ENCODE data around the gene FAM151A.

FAM151A gene

DNA sequence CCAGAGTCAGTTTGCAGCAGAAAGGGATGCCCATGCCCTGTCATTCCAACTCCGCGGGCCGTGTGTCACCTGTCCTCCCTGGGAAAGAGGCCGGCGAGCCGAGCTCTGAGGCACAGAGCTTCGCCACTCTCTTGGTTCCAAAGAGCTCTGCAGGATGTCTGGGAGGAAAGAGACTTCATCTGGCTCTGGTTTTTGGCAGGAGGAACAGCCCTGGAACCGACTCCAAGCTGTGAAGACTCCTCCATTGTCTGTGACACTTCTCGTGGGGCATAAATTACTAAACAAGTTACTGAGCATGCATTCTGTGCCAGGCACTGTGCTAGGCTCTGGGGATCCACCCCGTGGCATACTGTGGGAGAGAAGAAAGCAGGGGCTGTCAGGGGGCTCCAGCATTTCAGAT lies 3.9 kb upstream of the FAM151A start:
- no peak for DNase-seq (ENCODE audit: extremely low read depth, low read depth)
- TF ChIP-seq, protein P1, sequence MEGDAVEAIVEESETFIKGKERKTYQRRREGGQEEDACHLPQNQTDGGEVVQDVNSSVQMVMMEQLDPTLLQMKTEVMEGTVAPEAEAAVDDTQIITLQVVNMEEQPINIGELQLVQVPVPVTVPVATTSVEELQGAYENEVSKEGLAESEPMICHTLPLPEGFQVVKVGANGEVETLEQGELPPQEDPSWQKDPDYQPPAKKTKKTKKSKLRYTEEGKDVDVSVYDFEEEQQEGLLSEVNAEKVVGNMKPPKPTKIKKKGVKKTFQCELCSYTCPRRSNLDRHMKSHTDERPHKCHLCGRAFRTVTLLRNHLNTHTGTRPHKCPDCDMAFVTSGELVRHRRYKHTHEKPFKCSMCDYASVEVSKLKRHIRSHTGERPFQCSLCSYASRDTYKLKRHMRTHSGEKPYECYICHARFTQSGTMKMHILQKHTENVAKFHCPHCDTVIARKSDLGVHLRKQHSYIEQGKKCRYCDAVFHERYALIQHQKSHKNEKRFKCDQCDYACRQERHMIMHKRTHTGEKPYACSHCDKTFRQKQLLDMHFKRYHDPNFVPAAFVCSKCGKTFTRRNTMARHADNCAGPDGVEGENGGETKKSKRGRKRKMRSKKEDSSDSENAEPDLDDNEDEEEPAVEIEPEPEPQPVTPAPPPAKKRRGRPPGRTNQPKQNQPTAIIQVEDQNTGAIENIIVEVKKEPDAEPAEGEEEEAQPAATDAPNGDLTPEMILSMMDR (IDR thresholded peaks at IDR 0.05; ENCODE audit: low read depth, low read length), result no peak

DNA sequence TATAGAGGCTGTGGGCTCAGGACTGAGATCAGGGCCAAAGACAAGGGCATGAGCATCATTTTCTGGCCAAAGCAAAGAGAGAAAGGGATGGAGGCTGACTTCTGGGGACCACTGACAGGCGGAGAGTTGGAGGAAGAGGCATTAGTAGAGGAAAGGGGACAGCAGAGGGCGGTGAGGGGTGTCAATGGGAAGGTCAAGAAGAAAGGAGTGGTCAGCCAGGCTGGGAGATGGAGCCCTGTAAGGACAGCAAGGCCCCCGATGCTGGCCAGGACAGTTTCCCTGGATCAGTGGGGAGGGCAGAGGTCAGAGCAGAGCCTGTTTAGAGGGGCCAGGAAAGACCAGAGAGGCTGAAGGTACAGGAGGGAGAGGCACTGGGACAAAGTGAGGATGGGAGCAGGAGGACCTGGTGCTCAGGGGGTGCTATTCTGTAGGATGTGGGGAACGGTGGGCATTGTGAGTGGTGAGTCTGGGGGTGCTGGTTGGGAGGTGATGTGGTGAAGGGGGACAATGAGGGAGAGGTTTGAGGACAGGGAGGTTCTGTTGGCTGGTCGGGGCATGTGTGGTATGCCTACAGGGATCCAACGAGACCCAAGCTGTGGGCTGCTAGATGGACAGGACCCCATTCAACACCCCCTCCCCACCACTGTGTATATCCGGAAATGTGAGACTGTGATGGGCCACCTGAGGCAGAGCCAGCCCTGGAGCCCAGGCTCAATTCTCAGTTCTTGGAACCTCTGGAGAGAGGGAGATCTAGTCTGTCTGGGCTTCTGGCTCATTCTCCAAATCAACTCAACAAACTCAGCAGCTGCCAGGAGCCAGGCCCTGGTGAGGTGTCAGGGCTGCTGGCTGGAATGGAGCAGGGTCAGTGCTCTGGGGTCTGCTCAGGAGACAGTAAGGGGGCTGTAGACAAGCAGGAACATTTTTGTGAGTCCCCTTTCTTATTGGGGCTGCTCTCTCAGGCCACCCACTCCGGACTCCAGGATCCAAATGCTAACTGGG lies 1.4 kb upstream of the FAM151A start:
- no peak for DNase-seq (ENCODE audit: extremely low read depth, low read depth)
- TF ChIP-seq, protein P1 (IDR thresholded peaks at IDR 0.05; ENCODE audit: low read depth, low read length), result no peak

DNA sequence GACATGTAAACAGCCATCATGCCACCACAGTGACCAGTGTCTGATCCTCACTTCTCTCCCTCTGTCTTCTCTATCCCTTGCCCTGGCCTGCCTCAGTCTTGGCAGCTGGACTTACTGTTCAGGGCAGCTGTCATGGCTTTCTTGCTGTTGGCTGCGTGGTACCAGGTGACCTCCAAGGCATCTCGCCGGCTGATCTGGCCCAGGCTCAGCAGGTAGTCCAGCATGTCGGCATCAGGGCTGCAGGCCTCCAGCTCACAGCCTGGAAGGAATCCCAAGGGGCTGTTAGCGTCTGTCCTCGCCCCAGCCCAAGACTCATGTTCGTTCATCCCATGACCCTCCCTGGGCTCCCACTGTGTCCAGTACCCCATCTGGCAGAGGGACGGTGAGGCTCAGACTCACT lies 3.6 kb downstream of the FAM151A start:
- no peak for DNase-seq (ENCODE audit: extremely low read depth, low read depth)
- TF ChIP-seq, protein P1 (IDR thresholded peaks at IDR 0.05; ENCODE audit: low read depth, low read length), result no peak

DNA sequence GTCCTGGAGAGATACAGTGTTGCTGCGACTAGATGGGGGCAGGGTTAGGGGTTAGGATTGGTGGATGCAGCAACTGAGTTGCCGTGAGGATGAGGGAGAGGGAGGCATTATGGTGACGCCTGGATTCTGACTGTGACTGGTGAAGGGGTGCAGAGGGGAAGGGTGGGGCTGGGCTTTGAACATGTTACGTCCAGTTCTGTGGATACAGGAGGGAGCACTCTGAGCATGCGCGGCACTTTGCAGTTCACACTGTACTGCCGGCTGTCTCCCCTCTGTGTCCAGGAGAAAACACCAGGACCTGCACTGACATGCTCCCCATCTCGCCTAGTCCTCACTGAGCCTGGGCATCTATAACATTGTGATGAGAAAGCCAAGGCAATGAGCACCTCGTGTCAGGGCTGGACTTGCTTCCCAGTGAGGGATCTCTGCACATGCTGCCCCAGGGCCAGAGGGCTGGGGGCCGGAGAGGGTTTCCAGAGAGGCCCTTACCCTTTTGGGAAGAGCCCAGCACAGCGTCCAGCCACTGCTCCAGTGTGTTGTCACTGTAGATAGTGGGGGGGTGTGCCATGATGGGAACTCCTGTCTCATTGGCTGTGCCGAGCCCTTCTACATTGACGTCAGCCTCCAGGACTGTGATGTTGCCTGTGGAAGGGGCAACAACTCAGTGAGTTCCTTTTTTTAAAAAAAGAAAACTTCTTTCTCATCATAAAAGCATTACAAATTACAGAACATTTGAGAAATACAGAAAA lies 7.6 kb downstream of the FAM151A start:
- no peak for DNase-seq (ENCODE audit: extremely low read depth, low read depth)
- TF ChIP-seq, protein P1 (IDR thresholded peaks at IDR 0.05; ENCODE audit: low read depth, low read length), result no peak

DNA sequence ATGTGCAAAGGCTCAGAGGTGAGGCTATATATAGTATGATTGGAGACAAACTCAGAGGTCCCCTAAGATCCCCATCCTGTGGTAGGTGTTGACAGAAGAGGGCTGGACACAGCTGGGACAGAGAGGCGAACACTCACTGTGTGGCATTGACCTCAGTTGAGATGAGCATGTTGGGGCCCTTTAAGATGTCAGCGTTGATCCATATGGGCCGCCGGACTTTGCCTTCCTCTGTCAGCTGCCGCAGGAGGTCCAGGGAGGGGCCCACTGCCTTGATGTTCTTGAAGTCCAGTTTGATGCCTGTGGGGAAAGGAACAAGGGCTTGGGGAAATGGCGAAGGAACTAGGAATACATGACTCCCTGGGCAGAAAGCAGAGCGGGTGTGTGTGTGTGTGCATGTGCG lies 8.8 kb downstream of the FAM151A start:
- TF ChIP-seq, protein P1 (IDR thresholded peaks at IDR 0.05; ENCODE audit: low read depth, low read length), result no peak
- DNase-seq (ENCODE audit: extremely low read depth, low read depth), result no peak

DNA sequence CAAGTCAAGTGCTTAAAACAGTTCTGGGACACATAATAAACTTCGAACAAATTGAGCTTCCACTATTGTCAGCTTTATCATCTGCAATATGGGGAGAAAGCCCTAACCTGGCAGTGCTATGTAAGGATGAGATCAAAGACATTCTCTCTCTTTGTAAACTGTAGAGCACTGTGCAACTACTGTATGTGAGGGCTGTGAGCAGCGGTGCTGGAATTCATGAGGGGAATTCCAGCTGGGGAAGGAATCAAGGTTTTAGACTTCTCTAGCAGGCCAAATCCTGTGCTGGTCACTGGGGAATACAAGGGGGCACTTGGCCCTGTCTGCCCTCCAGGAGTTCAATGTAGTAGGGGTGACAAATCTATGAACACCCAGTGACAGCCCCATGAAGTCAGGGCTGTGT lies 9.3 kb downstream of the FAM151A start:
- DNase-seq (ENCODE audit: extremely low read depth, low read depth), result no peak
- TF ChIP-seq, protein P1 (IDR thresholded peaks at IDR 0.05; ENCODE audit: low read depth, low read length), result no peak

DNA sequence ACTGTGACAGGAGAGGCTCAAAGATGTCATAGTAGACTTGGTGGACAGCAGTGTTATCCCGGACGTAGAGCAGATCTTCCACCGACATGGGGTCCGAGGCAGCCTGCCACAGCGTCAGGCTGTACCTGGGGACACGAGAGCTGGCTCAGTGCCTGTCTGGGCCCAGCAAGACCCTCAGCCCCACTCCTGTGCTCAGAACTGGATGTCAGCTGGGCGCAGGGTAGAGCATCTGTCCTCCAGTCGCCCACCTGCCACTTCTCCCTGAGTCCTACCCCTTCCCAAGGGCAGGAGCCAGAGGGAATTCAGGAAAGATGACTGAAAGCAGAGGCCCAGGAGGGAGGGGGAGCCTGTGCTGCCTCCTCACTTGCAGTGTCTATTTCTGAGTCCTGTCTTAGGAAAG lies 11.7 kb downstream of the FAM151A start:
- DNase-seq (ENCODE audit: extremely low read depth, low read depth), result no peak
- TF ChIP-seq, protein P1 (IDR thresholded peaks at IDR 0.05; ENCODE audit: low read depth, low read length), result no peak
